Subcutaneous adipose tissue (tissue), 4 donors: ENCODE measurements around the gene SYCP3. TPM values are rescaled to one million over a fixed set of nuclear protein-coding genes. Genes with fewer than 3 reads are reported as not detected.

Source experiments
- total RNA-seq, 4 donors: library from RNA; depleted of rRNA; stranded (reverse); fragments of >200 nt; gene quantifications; one replicate each; pipeline ENCODE4 v1.1.0, GENCODE V29; 2016
- TF ChIP-seq, protein P1 (sequence below): fragments of 450-650 bp; IDR thresholded peaks from one replicate; pipeline ENCODE4 v1.5.1; 2016; ENCODE audit warnings: low read depth, mild to moderate bottlenecking, control low read depth, antibody characterized with exemption, moderate library complexity

SYCP3 gene
- total RNA-seq, 4 donors from 2014 or later, result 0.22 TPM; not detected in 3

DNA sequence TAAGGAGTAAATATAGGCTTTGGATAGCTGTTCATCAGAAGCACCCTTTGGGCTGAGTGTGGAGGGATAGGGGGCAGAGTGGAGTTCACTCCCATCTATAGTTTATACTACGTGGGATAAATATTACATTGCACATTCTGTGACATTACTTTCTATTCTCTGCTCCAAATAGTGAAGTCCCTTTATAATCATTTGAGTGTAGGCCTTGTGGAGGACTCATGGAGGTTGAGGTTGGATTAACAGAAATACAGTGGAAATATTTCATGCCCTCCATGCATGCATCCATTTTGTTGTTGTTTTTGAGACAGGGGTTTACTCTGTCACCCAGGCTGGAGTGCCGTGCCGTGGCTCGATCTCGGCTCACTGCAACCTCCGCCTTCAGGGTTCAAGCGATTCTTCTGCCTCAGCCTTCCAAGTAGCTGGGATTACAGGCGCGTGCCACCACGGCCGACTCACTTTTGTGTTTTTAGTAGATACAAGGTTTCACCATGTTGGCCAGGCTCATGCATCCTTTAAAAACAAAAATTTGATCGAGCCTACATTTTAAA lies 40.4 kb downstream of the SYCP3 start:
- TF ChIP-seq, protein P1, sequence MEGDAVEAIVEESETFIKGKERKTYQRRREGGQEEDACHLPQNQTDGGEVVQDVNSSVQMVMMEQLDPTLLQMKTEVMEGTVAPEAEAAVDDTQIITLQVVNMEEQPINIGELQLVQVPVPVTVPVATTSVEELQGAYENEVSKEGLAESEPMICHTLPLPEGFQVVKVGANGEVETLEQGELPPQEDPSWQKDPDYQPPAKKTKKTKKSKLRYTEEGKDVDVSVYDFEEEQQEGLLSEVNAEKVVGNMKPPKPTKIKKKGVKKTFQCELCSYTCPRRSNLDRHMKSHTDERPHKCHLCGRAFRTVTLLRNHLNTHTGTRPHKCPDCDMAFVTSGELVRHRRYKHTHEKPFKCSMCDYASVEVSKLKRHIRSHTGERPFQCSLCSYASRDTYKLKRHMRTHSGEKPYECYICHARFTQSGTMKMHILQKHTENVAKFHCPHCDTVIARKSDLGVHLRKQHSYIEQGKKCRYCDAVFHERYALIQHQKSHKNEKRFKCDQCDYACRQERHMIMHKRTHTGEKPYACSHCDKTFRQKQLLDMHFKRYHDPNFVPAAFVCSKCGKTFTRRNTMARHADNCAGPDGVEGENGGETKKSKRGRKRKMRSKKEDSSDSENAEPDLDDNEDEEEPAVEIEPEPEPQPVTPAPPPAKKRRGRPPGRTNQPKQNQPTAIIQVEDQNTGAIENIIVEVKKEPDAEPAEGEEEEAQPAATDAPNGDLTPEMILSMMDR, result no peak

DNA sequence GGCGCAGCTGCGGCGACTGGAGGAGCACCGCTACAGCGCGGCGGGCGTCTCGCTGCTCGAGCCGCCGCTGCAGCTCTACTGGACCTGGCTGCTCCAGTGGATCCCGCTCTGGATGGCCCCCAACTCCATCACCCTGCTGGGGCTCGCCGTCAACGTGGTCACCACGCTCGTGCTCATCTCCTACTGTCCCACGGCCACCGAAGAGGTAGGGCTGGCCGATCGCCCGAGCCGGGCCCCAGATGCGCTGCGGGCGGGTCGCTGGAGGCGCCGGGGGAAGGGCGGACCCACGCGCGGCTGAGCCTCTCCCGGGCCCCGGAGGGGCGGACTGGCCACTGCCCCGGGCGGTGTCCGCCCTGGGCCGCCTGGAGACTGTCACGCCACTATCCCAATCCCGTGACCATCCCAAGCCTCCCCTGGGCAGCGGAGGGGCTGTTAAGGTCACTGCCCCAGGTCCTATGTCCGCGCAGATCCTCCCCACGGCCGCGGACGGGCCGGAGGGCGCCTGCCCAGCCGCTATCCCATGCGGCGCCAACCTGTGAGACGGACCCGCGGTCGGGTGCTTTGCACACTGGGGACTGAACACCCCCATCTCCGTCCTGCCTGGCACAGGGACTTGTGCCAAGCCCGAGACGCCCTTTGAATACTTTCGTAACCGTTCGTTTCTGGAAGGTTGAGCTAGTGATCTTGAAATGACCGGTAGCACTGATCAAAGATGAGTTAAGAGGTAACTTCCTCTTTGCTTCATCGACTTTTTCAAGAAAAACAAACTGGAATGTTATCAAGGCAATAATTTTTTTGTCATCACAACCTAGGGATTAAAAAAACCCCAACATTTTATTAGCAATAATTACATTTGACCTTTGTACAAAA lies 41.1 kb downstream of the SYCP3 start:
- TF ChIP-seq, protein P1, result no peak

DNA sequence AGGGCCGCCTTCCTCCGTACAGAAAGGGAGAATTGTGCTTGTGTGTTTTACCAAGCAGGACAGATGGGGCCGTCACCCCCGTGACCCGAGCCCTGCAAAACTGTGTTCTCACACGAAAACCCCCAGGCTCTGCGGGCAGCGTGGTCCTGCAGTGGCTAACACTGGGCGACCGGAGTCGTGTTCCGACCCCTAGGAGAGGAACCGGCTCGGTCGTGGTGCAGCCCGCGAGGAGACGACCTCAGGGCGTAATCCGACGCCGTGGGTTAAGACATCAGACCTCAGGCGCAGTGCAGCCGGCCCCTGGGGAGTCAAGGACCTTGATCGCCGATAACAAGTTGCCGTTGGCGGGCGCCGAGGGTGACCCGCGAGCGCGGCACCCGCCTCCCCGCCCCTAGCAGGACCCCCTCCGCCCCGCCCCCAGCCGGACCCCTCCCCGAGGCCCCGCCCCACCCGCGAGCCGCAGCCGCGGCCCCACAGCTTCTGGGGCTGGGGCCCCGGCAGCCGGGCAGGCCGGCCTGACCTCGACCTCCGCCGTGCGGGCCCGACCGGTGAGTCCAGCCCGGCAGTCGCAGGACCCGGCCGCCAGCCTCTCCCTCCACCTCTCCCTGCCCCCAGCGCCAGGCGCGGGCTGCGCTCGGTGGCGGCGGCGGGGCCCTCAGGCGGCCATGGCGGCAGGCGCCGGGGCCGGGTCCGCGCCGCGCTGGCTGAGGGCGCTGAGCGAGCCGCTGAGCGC lies 41.9 kb downstream of the SYCP3 start, which contains the start of gene CHPT1:
Gene CHPT1, plus strand, starts transcription at position 444 of the 733 bp plus-strand sequence. Its CDS starts 222 bp downstream, at position 666.
- TF ChIP-seq, protein P1, result no peak

DNA sequence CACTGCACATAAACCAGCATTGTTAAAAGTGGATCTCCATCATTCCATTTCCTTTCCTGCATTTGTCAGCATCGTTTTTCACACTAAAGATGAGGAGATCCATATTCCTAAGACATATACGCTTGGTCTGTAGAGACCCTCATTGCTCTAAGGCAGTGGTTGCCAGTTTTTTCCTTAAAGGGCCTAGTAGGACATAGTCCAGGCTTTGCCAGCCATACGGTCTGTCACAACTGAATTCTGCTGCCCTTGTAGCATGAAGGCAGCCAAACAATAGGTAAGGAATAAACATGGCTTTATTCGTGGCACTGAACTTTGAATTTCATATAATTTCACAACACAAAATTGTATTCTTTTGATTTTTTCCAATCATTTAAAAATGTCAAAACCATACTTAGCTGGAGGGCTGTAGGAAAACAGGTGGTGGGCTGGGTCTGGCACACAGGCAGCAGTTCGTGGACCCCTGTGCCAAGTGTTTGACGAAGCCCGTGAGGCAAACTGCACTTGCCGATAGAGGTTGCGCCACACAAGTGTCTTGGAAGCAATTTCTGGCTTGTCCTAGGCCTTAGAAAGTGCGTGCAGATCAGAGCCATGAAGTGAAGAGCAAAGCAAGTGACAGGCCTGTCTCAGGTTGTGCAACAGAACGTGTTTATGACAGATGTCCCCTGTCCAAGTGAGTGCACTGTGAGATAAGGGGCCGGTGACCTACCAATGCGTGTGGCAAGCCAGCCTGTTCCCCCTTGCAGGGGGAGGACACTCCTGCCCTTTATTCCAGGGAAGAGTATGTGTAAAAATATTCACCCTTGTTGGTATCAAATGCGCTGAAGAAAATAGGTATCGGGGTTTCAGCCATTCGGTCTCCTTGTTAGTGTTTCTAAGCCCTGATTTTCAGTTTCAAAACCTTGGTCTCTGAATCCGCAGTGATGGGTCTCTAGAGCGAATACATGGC lies 42.7 kb downstream of the SYCP3 start:
- TF ChIP-seq, protein P1, result no peak

DNA sequence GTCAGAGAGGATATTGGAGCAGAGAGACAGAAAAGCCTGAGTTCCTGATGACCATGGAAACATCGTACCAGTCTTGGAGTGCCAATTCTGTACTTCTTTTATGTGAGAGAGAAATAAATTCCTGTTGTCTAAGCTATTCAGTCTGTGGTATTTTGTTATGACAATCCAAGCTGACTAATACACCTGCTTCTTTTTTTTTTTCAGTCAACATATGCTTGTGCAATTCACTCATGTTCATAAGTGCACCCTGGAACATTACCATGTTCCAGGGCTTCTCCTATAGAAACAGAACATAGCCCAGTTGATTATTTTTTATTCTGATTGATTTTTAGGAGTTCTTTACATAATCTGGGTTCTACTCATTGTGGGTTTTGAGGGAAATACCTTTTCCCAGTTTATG lies 43.6 kb downstream of the SYCP3 start:
- TF ChIP-seq, protein P1, result no peak

DNA sequence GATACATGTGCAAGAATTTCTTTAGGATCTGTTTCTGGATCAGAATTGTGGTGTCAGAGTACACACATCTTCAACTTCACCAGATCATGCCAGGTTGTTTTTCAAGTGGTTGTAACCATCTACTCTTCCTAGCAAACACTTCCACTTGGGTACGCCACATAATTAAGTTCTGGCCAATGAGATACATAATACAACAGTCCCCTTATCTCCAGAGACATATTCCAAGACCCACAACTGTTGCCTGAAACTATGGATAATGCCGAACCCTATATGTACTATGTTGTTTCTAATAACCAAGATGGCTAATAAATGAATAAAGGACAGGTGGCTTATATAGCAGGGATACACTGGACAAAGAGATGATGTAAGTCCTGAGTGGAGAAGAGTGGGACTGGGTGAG lies 44.3 kb downstream of the SYCP3 start:
- TF ChIP-seq, protein P1, result no peak
